COR-L47 (cell line): ENCODE data around the gene EYS.
"Not testable (repeated sequence)": the region's sequence is repeated elsewhere in the genome, so short reads cannot be mapped to it uniquely, and the experiment has no call there.

Source experiments
- DNase-seq: peaks from one replicate; lab custom pipeline; 2025; lab: John Stamatoyannopoulos, UW

Gene EYS

GRCh38 chr6:64041373-64041772, 1665.7 kb downstream of the EYS start:
- no peak for DNase-seq

- no peak for DNase-seq
These were observed 1666.9 kb downstream of the EYS start for GRCh38 chr6:64040113-64040512.

- DNase-seq: no peak
These were observed 1669.6 kb downstream of the EYS start for GRCh38 chr6:64037427-64037826.

GRCh38 chr6:64034910-64035655, 1671.9 kb downstream of the EYS start:
- DNase-seq: no peak

- no peak for DNase-seq
These were observed 1672.7 kb downstream of the EYS start for GRCh38 chr6:64034291-64034690.

GRCh38 chr6:64030950-64031618, 1675.9 kb downstream of the EYS start:
- not testable (repeated sequence) for DNase-seq

GRCh38 chr6:64023693-64024092, 1683.3 kb downstream of the EYS start:
- no peak for DNase-seq

GRCh38 chr6:64014595-64014994, 1692.4 kb downstream of the EYS start:
- DNase-seq: no peak

- DNase-seq: peak; percentile 0
These were observed 1694.0 kb downstream of the EYS start for GRCh38 chr6:64013011-64013410.

GRCh38 chr6:64012351-64013001, 1694.5 kb downstream of the EYS start:
- peak; percentile 57 for DNase-seq

GRCh38 chr6:64010666-64011065, 1696.4 kb downstream of the EYS start:
- DNase-seq: no peak

- no peak for DNase-seq
These were observed 1697.0 kb downstream of the EYS start for GRCh38 chr6:64010010-64010409.

- DNase-seq: no peak
These were observed 1700.8 kb downstream of the EYS start for GRCh38 chr6:64006246-64006645.

GRCh38 chr6:64000818-64001491, 1706.1 kb downstream of the EYS start:
- DNase-seq: no peak

GRCh38 chr6:63999613-64000012, 1707.4 kb downstream of the EYS start:
- DNase-seq: no peak

GRCh38 chr6:63998991-63999390, 1708.0 kb downstream of the EYS start:
- DNase-seq: no peak

- no peak for DNase-seq
These were observed 1709.3 kb downstream of the EYS start for GRCh38 chr6:63997734-63998133.

- DNase-seq: no peak
These were observed 1709.8 kb downstream of the EYS start for GRCh38 chr6:63997221-63997620.

- no peak for DNase-seq
These were observed 1721.8 kb downstream of the EYS start for GRCh38 chr6:63985223-63985622.

- no peak for DNase-seq
These were observed 1731.3 kb downstream of the EYS start for GRCh38 chr6:63975699-63976098.

GRCh38 chr6:63968650-63969049, 1738.4 kb downstream of the EYS start:
- DNase-seq: no peak

- DNase-seq: no peak
These were observed 1742.7 kb downstream of the EYS start for GRCh38 chr6:63964366-63964765.
